Natural killer cell (primary cell): Measurements from ENCODE around the gene CEP104. TPM values are rescaled to one million over a fixed set of nuclear protein-coding genes. Genes with fewer than 3 reads are reported as not detected.

Experiments
- ATAC-seq, 3 donors: fragments of 150-1000 bp in 2 of 3; fragments of 200-7000 bp in 1 of 3; cut with Tn5 transposase; 1 replicate in 1 of 3; 2 replicates in 2 of 3; pipeline ENCODE4 v1.10.0; 2021; ENCODE audit warnings: mild to moderate bottlenecking in 2 of 3, moderate library complexity in 2 of 3
- DNase-seq, 2 donors: peaks; one replicate each; pipeline versions ENCODE4 v3.0.0 to v3.0.0-alpha.2; 2013 to 2021; ENCODE audit warnings: mixed read lengths in 1 of 2
- H3K27ac ChIP-seq: one replicate; pipeline ENCODE4 v1.5.1; 2013; ENCODE audit warnings: mild to moderate bottlenecking, low read length
- H3K27me3 ChIP-seq: one replicate; pipeline ENCODE4 v1.6.1; 2013; ENCODE audit warnings: low read length; ENCODE audit not compliant: control insufficient read depth, insufficient read depth
- H3K36me3 ChIP-seq: one replicate; pipeline ENCODE4 v1.6.1; 2013; ENCODE audit warnings: low read length; ENCODE audit not compliant: control insufficient read depth, insufficient read depth
- H3K4me1 ChIP-seq: one replicate; pipeline ENCODE4 v1.6.1; 2013; ENCODE audit warnings: low read length; ENCODE audit not compliant: control insufficient read depth, insufficient read depth
- H3K4me3 ChIP-seq: one replicate; pipeline ENCODE4 v1.5.1; 2013; ENCODE audit warnings: low read length
- H3K9me3 ChIP-seq: one replicate; pipeline ENCODE4 v1.6.1; 2013; ENCODE audit warnings: low read length; ENCODE audit not compliant: control insufficient read depth, insufficient read depth
- H3K27ac Mint-ChIP-seq, 2 donors: one replicate each; pipeline ENCODE4 v1.8.0; 2022; ENCODE audit warnings: mild to moderate bottlenecking in 2 of 2, mixed read lengths in 2 of 2, moderate library complexity in 1 of 2
- H3K27me3 Mint-ChIP-seq, 2 donors: one replicate each; pipeline ENCODE4 v1.8.0; 2022; ENCODE audit warnings: low read depth in 2 of 2, mixed read lengths in 2 of 2
- H3K36me3 Mint-ChIP-seq: one replicate; pipeline ENCODE4 v1.8.0; 2022; ENCODE audit warnings: mixed read lengths
- H3K4me1 Mint-ChIP-seq, 2 donors: one replicate each; pipeline ENCODE4 v1.8.0; 2022; ENCODE audit warnings: mixed read lengths in 2 of 2
- H3K4me3 Mint-ChIP-seq: one replicate; pipeline ENCODE4 v1.8.0; 2022; ENCODE audit warnings: mild to moderate bottlenecking, moderate library complexity, mixed read lengths
- H3K9me3 Mint-ChIP-seq, 2 donors: one replicate each; pipeline ENCODE4 v1.8.0; 2022; ENCODE audit warnings: mixed read lengths in 2 of 2
- CTCF ChIP-seq: fragments of 200-600 bp; IDR thresholded peaks from one replicate; pipeline ENCODE4 v1.8.0; 2022; ENCODE audit warnings: antibody characterized with exemption
- WGBS: methylation state at CpG from one replicate; pipeline ENCODE4 v1.1.7; 2013; ENCODE audit warnings: missing lambda C conversion rate; ENCODE audit not compliant: insufficient coverage; 5-methylcytosine and 5-hydroxymethylcytosine counted together
- intact Hi-C: fragments of 100-400 bp; cut with micrococcal nuclease; formaldehyde crosslinking; loops from one replicate; pipeline ENCODE4 v1.14.2; 2022
- total RNA-seq, 4 donors: library from RNA; stranded (reverse); fragments of 120-200 nt in 1 of 4; gene quantifications; one replicate each; pipeline versions ENCODE4 v1.2.3 to v1.2.4, GENCODE V29; 2013 to 2022

Gene CEP104
- total RNA-seq, 3 donors from 2014 or later (not counting 1 experiment from before 2014, with no cell fraction given): 37.1 to 60.2 (median 51.8) TPM

GRCh38 chr1:3827813-3828307, 29.2 kb downstream of the CEP104 start:
- Histone ChIP-seq H3K36me3 (peaks cover 65% of the 10 kb centered on the region), H3K27me3 (no peaks in the 10 kb centered on the region), H3K4me1 (no peaks in the 10 kb centered on the region), H3K9me3 (no peaks in the 10 kb centered on the region), H3K27ac (no peak overlapping the region), H3K4me3 (no peak overlapping the region)
- 93% methylated on average over 14 of the region's 14 CpGs for WGBS
- Mint-ChIP-seq H3K4me3 (no peak overlapping the region), H3K27me3 (no peaks in the 10 kb centered on the region), H3K4me1 (no peaks in the 10 kb centered on the region), H3K9me3 (no peaks in the 10 kb centered on the region), H3K36me3 (peaks cover 35% of the 10 kb centered on the region), H3K27ac (no peak overlapping the region)
- DNase-seq (no peak), ATAC-seq (no peak)
- no peak for TF ChIP-seq CTCF
- intact Hi-C loops: no loop called here

- WGBS: 92% methylated on average over 15 of the region's 15 CpGs
- Histone ChIP-seq H3K27ac (no peak overlapping the region), H3K36me3 (peaks cover 67% of the 10 kb centered on the region), H3K9me3 (no peaks in the 10 kb centered on the region), H3K27me3 (no peaks in the 10 kb centered on the region), H3K4me3 (no peak overlapping the region), H3K4me1 (no peaks in the 10 kb centered on the region)
- Mint-ChIP-seq H3K9me3 (no peaks in the 10 kb centered on the region), H3K4me3 (no peak overlapping the region), H3K4me1 (no peaks in the 10 kb centered on the region), H3K27me3 (no peaks in the 10 kb centered on the region), H3K27ac (no peak overlapping the region), H3K36me3 (peaks cover 20% of the 10 kb centered on the region)
- DNase-seq (no peak), ATAC-seq (no peak)
- intact Hi-C loops: no loop called here
- TF ChIP-seq CTCF: no peak
These were observed 31.7 kb downstream of the CEP104 start for GRCh38 chr1:3825356-3825755.

- ATAC-seq (no peak), DNase-seq (no peak)
- no peak for TF ChIP-seq CTCF
- 94% methylated on average over 8 of the region's 8 CpGs for WGBS
- no peak overlapping the region for H3K27ac Mint-ChIP-seq
- Histone ChIP-seq H3K4me3 (no peak overlapping the region), H3K4me1 (no peaks in the 10 kb centered on the region), H3K9me3 (no peaks in the 10 kb centered on the region), H3K27me3 (no peaks in the 10 kb centered on the region), H3K36me3 (peaks cover 62% of the 10 kb centered on the region), H3K27ac (no peak overlapping the region)
- H3K4me3 Mint-ChIP-seq: no peak overlapping the region
- no peaks in the 10 kb centered on the region for H3K9me3 Mint-ChIP-seq
- H3K27me3 Mint-ChIP-seq: no peaks in the 10 kb centered on the region
- no peaks in the 10 kb centered on the region for H3K4me1 Mint-ChIP-seq
- H3K36me3 Mint-ChIP-seq: peaks cover 15% of the 10 kb centered on the region
- intact Hi-C loops: no loop called here
These were observed 32.4 kb downstream of the CEP104 start for GRCh38 chr1:3824650-3825049.

- ATAC-seq (no peak), DNase-seq (no peak)
- no peak for TF ChIP-seq CTCF
- Mint-ChIP-seq H3K27ac (peak overlapping the region in 1 of 2 donors; percentile 47), H3K4me3 (no peak overlapping the region), H3K4me1 (no peaks in the 10 kb centered on the region), H3K9me3 (no peaks in the 10 kb centered on the region), H3K36me3 (no peaks in the 10 kb centered on the region), H3K27me3 (no peaks in the 10 kb centered on the region)
- no peaks in the 10 kb centered on the region for H3K4me1 ChIP-seq
- H3K27ac ChIP-seq: no peak overlapping the region
- no peak overlapping the region for H3K4me3 ChIP-seq
- H3K9me3 ChIP-seq: no peaks in the 10 kb centered on the region
- H3K36me3 ChIP-seq: peaks cover 43% of the 10 kb centered on the region
- intact Hi-C loops: no loop called here
- 89% methylated on average over 16 of the region's 16 CpGs for WGBS
- no peaks in the 10 kb centered on the region for H3K27me3 ChIP-seq
These were observed 34.6 kb downstream of the CEP104 start for GRCh38 chr1:3822421-3822820.
